ENCODE measurements around the gene ZNF10. TPM values are rescaled to one million over a fixed set of nuclear protein-coding genes. Genes with fewer than 3 reads are reported as not detected.
A peak's percentile ranks its signal among the peaks of the same experiment; 100 is the strongest.

ZNF10 gene
- total RNA-seq, 6 experiments from 2014 or later, result 3.1 to 5.3 (median 3.8) TPM

GRCh38 chr12:133181238-133181959 is 51.0 kb downstream of the ZNF10 start, which contains the start of gene ZNF268:
TSS of gene ZNF268 (plus strand) at chr12:133181495. CDS start at chr12:133181998, 503 bp downstream.
- peaks cover 0 to 11% (median 0%) of the 10 kb centered on the region in 4 donors for H3K36me3 ChIP-seq
- intact Hi-C loops (cut with DNase I), result no loop called here
- TF ChIP-seq POLR2A (IDR thresholded peaks at IDR 0.05) (no peak), CTCF (IDR thresholded peaks at IDR 0.05) (peak; percentile 72 to 93 (median 87))
- WGBS (ENCODE audit: insufficient coverage, low coverage, low lambda C conversion rate, missing lambda C conversion rate), result under 1% methylated on average over 28 of the region's 40 CpGs
- ATAC-seq (peak; percentile 99 to 100 (median 100)), DNase-seq (peak; percentile 90 to 95 (median 95))
- H3K4me1 ChIP-seq, result peaks cover 0 to 5% (median 3%) of the 10 kb centered on the region in 4 donors
- H3K9me3 ChIP-seq, result peaks cover 0 to 5% (median 3%) of the 10 kb centered on the region in 4 donors
- H3K4me3 ChIP-seq, result peak within 1 kb of the TSS; percentile 68 to 98 (median 88)
- H3K27me3 ChIP-seq, result no peaks in the 10 kb centered on the region
- H3K27ac ChIP-seq, result peak within 1 kb of the TSS; percentile 41 to 63 (median 54)

- Histone ChIP-seq H3K9me3 (peaks cover 8 to 61% (median 34%) of the 10 kb centered on the region in 4 donors), H3K4me1 (no peaks in the 10 kb centered on the region), H3K27ac (no peak overlapping the region), H3K4me3 (no peak overlapping the region), H3K36me3 (peaks cover 0 to 83% (median 57%) of the 10 kb centered on the region in 4 donors), H3K27me3 (no peaks in the 10 kb centered on the region)
- ATAC-seq (no peak), DNase-seq (no peak)
- 100% methylated on average over 1 of the region's 2 CpGs for WGBS (ENCODE audit: insufficient coverage, low coverage, low lambda C conversion rate, missing lambda C conversion rate)
- intact Hi-C loops (cut with DNase I), result no loop called here
- TF ChIP-seq CTCF (IDR thresholded peaks at IDR 0.05), result no peak
- TF ChIP-seq POLR2A (IDR thresholded peaks at IDR 0.05), result no peak
Observed at GRCh38 chr12:133190176-133190575, 59.7 kb downstream of the ZNF10 start.

- Histone ChIP-seq H3K27ac (no peak overlapping the region), H3K4me3 (no peak overlapping the region), H3K4me1 (no peaks in the 10 kb centered on the region), H3K9me3 (peaks cover 8 to 67% (median 37%) of the 10 kb centered on the region in 4 donors), H3K36me3 (peaks cover 0 to 80% (median 57%) of the 10 kb centered on the region in 4 donors), H3K27me3 (no peaks in the 10 kb centered on the region)
- no peak for ATAC-seq
- intact Hi-C loops (cut with DNase I), result no loop called here
- TF ChIP-seq CTCF (IDR thresholded peaks at IDR 0.05) (no peak), POLR2A (IDR thresholded peaks at IDR 0.05) (no peak)
- WGBS (ENCODE audit: insufficient coverage, low coverage, low lambda C conversion rate, missing lambda C conversion rate), result 93% methylated on average over 5 of the region's 5 CpGs
- no peak for DNase-seq
Observed at GRCh38 chr12:133192847-133193246, 62.4 kb downstream of the ZNF10 start.

GRCh38 chr12:133201888-133202287 is 71.5 kb downstream of the ZNF10 start:
- H3K36me3 ChIP-seq, result peaks cover 0 to 30% (median 15%) of the 10 kb centered on the region in 4 donors
- 35% methylated on average over 2 of the region's 2 CpGs for WGBS (ENCODE audit: insufficient coverage, low coverage, low lambda C conversion rate, missing lambda C conversion rate)
- intact Hi-C loops (cut with DNase I), result no loop called here
- H3K4me3 ChIP-seq, result no peak overlapping the region
- H3K27me3 ChIP-seq, result no peaks in the 10 kb centered on the region
- no peaks in the 10 kb centered on the region for H3K4me1 ChIP-seq
- DNase-seq, result no peak
- ATAC-seq, result no peak
- TF ChIP-seq CTCF (IDR thresholded peaks at IDR 0.05), result no peak
- no peak for TF ChIP-seq POLR2A (IDR thresholded peaks at IDR 0.05)
- peaks cover 28 to 65% (median 51%) of the 10 kb centered on the region in 4 donors for H3K9me3 ChIP-seq
- H3K27ac ChIP-seq, result no peak overlapping the region
